SU-DHL-6 (cell line): Measurements from ENCODE around the gene SHISA4.

Source experiments
- CTCF ChIP-seq: fragments of 200-600 bp; sonication (generic); IDR thresholded peaks from one replicate; pipeline ENCODE4 v1.5.1; 2017; ENCODE audit warnings: antibody characterized with exemption, mild to moderate bottlenecking, low read length, moderate library complexity; ENCODE audit not compliant: insufficient read depth, poor library complexity, severe bottlenecking
- EZH2phosphoT487 ChIP-seq: fragments of 200-600 bp; sonication (generic), shearing (Covaris generic); conservative IDR thresholded peaks from 2 replicates; pipeline ENCODE4 v1.6.1; 2018; ENCODE audit warnings: mild to moderate bottlenecking, antibody characterized with exemption, low read length, moderate library complexity, mixed read lengths

- TF ChIP-seq CTCF (no peak), EZH2phosphoT487 (no peak)
These were observed 28.1 kb downstream of the SHISA4 start for GRCh38 chr1:201916649-201917249.
